HG02884 (cell line): Measurements from ENCODE around the gene EPYC.

Experiments used
- ATAC-seq: cut with Tn5 transposase; IDR thresholded peaks from one replicate; pipeline ENCODE4 v1.9.1; 2021; ENCODE audit warnings: mild to moderate bottlenecking, moderate library complexity; ENCODE audit not compliant: unreplicated experiment

EPYC gene

GRCh38 chr12:90959032-90959431 is 45.7 kb downstream of the EPYC start:
- ATAC-seq, result no peak

GRCh38 chr12:90958347-90958746 is 46.4 kb downstream of the EPYC start:
- ATAC-seq, result no peak

- ATAC-seq, result no peak
Observed at GRCh38 chr12:90954921-90955320, 49.9 kb downstream of the EPYC start, which contains the start of gene CCER1. CCER1 (minus strand) TSS chr12:90955176; CDS start chr12:90954742, 434 bp downstream.

- ATAC-seq, result no peak
Observed at GRCh38 chr12:90954428-90954827, 50.3 kb downstream of the EPYC start.

GRCh38 chr12:90953956-90954421 is 50.8 kb downstream of the EPYC start:
- ATAC-seq, result no peak

- no peak for ATAC-seq
Observed at GRCh38 chr12:90951432-90952105, 53.2 kb downstream of the EPYC start.

- no peak for ATAC-seq
Observed at GRCh38 chr12:90947869-90948268, 56.9 kb downstream of the EPYC start.

GRCh38 chr12:90945070-90945649 is 59.6 kb downstream of the EPYC start:
- ATAC-seq, result peak; percentile 81

GRCh38 chr12:90943255-90943654 is 61.5 kb downstream of the EPYC start:
- no peak for ATAC-seq

- peak; percentile 76 for ATAC-seq
Observed at GRCh38 chr12:90940872-90941499, 63.8 kb downstream of the EPYC start.

GRCh38 chr12:90939382-90939781 is 65.4 kb downstream of the EPYC start:
- ATAC-seq, result no peak

GRCh38 chr12:90938451-90938850 is 66.3 kb downstream of the EPYC start:
- ATAC-seq, result no peak

- ATAC-seq, result no peak
Observed at GRCh38 chr12:90937651-90938050, 67.1 kb downstream of the EPYC start.

GRCh38 chr12:90936230-90937005 is 68.4 kb downstream of the EPYC start:
- ATAC-seq, result no peak

- ATAC-seq, result no peak
Observed at GRCh38 chr12:90925562-90925961, 79.2 kb downstream of the EPYC start.

- no peak for ATAC-seq
Observed at GRCh38 chr12:90924406-90924805, 80.4 kb downstream of the EPYC start.

- ATAC-seq, result no peak
Observed at GRCh38 chr12:90922145-90922627, 82.6 kb downstream of the EPYC start.

GRCh38 chr12:90921536-90921935 is 83.2 kb downstream of the EPYC start:
- no peak for ATAC-seq

GRCh38 chr12:90920222-90920621 is 84.5 kb downstream of the EPYC start:
- no peak for ATAC-seq

GRCh38 chr12:90917431-90917830 is 87.3 kb downstream of the EPYC start:
- no peak for ATAC-seq

GRCh38 chr12:90916516-90916915 is 88.3 kb downstream of the EPYC start:
- ATAC-seq, result no peak
